ENCODE data around the gene CEMIP.

The CEMIP gene

DNA sequence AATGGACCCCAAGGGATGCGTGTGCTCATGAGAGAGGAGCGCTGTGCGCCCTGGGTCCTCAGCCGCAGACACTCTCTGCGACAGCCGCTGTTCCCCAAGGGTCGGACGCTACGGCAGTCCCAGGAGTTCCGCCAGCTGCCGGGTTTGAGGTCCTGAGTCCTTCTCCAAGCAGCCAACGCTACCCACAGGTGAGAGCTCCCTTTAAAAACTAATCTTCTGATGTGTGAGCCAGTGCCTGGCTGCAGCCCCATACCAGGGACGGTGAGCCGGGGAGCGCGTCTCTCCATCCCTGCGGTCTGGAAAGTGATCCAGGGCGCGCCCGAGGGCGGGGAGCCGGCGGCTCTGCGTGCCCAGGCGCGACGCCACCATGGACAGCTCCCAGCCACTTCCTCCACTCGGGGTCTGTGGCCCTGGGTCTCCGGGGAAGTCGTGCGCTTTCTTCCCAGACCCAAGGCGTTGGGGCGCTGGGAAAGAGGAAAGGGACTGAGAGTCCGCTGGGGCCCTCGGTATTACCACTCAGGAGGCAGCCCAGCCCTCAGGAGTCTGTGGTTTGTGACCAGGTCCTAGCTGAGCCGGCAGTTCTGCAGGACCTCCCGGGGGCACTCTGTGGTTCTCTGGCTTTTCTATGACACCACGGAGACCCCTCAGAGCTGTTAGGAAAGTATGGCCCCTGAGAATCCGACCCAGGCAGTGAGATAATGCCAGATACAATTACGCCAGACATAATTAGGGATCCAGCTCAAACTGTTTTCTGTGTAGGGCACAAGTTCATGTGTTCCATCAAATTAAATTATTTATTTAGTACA is 1.4 kb downstream of the CEMIP start:
- peak; percentile 67 for DNase-seq (ENCODE audit: low read depth)
- TF ChIP-seq, protein P1, sequence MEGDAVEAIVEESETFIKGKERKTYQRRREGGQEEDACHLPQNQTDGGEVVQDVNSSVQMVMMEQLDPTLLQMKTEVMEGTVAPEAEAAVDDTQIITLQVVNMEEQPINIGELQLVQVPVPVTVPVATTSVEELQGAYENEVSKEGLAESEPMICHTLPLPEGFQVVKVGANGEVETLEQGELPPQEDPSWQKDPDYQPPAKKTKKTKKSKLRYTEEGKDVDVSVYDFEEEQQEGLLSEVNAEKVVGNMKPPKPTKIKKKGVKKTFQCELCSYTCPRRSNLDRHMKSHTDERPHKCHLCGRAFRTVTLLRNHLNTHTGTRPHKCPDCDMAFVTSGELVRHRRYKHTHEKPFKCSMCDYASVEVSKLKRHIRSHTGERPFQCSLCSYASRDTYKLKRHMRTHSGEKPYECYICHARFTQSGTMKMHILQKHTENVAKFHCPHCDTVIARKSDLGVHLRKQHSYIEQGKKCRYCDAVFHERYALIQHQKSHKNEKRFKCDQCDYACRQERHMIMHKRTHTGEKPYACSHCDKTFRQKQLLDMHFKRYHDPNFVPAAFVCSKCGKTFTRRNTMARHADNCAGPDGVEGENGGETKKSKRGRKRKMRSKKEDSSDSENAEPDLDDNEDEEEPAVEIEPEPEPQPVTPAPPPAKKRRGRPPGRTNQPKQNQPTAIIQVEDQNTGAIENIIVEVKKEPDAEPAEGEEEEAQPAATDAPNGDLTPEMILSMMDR (conservative IDR thresholded peaks at IDR 0.05; ENCODE audit: low read depth, low read length), result no peak
- H3K4me3 ChIP-seq (ENCODE audit: low read depth, low read length), result peak overlapping the region; percentile 68

DNA sequence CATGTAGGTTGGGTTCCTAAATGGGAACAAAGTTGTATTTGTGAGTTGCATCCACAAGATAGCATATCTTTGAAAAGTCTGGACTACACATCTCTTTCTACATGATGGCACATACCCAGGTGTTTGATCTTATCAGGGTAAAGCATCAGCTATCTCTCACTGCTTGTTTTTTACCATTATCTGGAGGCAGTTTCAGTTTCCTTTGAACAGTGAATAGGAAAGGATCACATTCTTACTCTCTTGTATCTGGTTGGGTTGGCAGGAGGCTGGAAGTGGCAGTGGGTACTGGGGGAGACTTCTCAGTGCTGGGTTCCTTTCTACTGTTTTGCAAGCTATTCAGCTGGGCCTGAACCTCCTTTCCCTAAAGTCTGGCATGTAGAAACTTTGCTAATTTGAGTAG is 4.1 kb downstream of the CEMIP start:
- DNase-seq (ENCODE audit: low read depth), result no peak
- peak overlapping the region; percentile 68 for H3K4me3 ChIP-seq (ENCODE audit: low read depth, low read length)
- TF ChIP-seq, protein P1 (conservative IDR thresholded peaks at IDR 0.05; ENCODE audit: low read depth, low read length), result no peak

DNA sequence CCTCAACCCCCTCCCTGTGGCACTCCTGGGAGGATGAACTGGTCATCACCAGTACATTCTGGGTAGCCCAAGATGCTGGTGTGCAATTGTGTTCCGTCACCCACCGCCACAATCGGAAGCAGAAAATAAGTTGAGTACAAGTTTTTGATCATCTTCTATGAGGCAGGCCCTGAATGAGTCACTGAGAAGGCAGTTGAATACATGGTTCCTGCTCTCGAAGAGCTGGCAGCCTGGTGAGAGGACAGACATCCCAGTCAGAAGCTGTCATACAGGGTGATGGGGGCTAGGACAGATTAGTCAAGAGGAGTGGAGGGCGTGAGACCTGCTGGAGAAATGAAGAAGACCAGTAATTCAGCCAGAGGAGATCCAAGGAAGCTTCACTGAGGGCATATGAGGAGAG is 6.2 kb downstream of the CEMIP start:
- H3K4me3 ChIP-seq (ENCODE audit: low read depth, low read length), result no peak overlapping the region
- peak; percentile 36 for DNase-seq (ENCODE audit: low read depth)
- TF ChIP-seq, protein P1 (conservative IDR thresholded peaks at IDR 0.05; ENCODE audit: low read depth, low read length), result no peak

DNA sequence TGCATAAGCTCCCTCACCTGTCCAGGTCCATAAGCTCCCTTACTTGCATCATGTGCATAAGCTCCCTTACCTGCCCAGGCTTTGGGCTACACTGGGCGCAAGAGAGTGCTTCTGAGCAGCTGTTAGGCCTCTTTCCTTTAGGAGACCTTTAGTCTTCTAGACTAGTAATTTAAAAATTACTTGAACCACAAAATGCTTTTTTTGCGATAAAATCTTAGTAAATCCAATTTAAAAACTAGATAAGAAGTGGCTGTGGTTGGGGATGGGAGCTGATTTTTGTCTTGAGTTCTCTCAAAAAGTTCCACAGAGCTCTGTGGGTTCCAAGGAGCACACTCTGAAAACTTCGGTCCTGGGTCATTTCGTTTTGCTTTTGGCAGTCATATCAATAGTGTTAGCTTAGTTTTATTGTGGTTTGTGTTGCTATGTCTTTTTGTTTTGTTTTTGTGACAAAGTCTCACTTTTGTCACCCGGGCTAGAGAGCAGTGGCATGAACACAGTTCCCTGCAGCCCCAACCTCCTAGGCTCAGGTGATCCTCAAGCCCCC is 6.7 kb downstream of the CEMIP start:
- TF ChIP-seq, protein P1 (conservative IDR thresholded peaks at IDR 0.05; ENCODE audit: low read depth, low read length), result no peak
- DNase-seq (ENCODE audit: low read depth), result peak; percentile 2
- no peak overlapping the region for H3K4me3 ChIP-seq (ENCODE audit: low read depth, low read length)

DNA sequence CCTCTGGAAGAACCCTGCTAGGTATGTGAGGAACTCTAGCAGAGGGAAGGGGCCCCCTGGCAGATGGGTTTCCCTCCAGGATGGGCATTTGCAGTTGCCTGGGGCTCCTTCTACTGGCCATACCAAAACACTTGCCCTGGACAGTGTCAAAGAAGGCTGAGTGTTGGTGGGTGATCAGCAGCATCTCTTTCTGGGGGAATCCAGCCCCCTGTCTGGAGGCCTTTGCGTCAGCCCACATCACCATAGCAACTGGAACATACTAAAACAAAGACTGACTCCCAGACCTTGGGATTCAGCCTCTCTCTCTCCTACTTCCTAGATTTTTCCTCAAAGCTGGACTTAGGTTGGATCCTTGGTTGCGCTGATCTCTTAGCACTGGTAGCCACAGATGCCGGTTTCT is 8.1 kb downstream of the CEMIP start:
- TF ChIP-seq, protein P1 (conservative IDR thresholded peaks at IDR 0.05; ENCODE audit: low read depth, low read length), result peak; percentile 40
- DNase-seq (ENCODE audit: low read depth), result peak; percentile 15
- H3K4me3 ChIP-seq (ENCODE audit: low read depth, low read length), result no peak overlapping the region

DNA sequence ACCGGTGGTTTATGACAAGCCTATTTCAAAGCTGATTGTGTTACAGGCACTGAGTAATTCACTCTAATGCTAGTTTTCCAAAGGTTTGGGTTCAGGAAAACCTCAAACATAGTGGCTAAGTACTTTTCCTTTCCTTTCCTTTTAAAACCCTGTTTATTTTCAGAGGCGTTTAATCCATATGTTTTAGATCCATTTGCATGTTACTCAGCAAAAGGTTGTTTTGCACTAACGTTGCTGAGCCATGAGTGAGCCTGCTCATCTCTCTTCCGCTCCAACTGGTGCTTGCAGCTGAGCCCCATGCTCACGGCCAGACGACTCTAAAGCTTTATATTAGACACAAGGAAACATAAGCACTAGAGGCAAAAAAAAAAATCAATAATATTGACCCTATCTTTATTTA is 9.4 kb downstream of the CEMIP start:
- TF ChIP-seq, protein P1 (conservative IDR thresholded peaks at IDR 0.05; ENCODE audit: low read depth, low read length), result no peak
- H3K4me3 ChIP-seq (ENCODE audit: low read depth, low read length), result no peak overlapping the region
- DNase-seq (ENCODE audit: low read depth), result no peak

DNA sequence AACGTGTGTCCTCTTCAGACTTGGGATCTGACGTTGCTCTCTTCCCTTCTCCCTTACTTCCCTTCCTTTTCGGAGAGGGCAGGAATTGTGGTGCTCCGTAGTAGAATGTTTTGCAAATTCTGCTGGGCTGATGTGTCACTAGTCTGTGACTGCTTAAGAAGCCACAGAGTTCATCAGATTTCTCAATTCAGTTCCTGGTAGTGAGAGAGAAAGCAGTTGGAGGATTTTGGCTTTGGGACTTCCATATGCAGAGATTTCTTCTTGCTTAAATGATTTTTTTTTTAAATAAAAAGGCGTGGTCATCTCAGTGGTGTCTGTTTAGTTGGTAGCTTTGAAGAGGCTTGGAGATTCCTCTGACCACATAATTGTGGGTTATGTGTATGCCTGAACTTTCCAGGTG is 10.1 kb downstream of the CEMIP start:
- TF ChIP-seq, protein P1 (conservative IDR thresholded peaks at IDR 0.05; ENCODE audit: low read depth, low read length), result no peak

More for the DNA sequence above, 10.1 kb downstream of the CEMIP start:
- DNase-seq (ENCODE audit: low read depth), result no peak
- no peak overlapping the region for H3K4me3 ChIP-seq (ENCODE audit: low read depth, low read length)
